Activated CD4-positive, alpha-beta T cell treated with anti-CD3 and anti-CD28 coated beads, Interleukin-2, Interleukin-6, amounts not matched to agents 100 ng/mL and 50 ng/mL, durations not matched to agents 16 hours and 8 hours (primary cell): Measurements from ENCODE around the gene CBLB.

ENCODE experiments used
- DNase-seq: peaks from one replicate; pipeline ENCODE4 v3.0.0-alpha.2; 2020

The CBLB gene

GRCh38 chr3:105610473-105610872 lies 258.3 kb downstream of the CBLB start:
- no peak for DNase-seq

DNA sequence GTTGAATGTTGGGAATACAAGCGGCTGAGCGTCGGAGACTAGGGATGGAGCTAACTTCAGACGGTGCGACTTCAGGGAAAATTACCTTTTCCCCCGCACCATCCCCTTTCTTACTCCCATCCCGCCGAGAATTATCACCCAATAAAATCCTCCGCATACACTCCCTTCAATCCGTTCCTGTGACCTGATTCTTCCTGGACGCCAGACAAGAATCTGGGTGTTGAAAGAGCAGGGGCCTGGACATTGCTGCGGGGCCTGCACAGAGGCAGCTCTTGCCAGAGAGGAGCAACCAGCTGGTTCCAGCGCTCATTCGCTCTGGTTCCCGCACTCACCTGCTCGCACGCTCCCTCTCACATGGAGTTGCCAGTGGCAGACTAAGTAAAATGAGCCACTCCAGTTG lies 260.2 kb downstream of the CBLB start:
- no peak for DNase-seq

- DNase-seq, result no peak
Observed at GRCh38 chr3:105606016-105606415, 262.8 kb downstream of the CBLB start.
